GM21723 (cell line): ENCODE data around the gene EML3.
A peak's percentile ranks its signal among the peaks of the same experiment; 100 is the strongest.
"Not testable (repeated sequence)": the region's sequence is repeated elsewhere in the genome, so short reads cannot be mapped to it uniquely, and the experiment has no call there.

Experiments
- ATAC-seq: cut with Tn5 transposase; IDR thresholded peaks from one replicate; pipeline ENCODE4 v1.9.1; 2021; ENCODE audit warnings: mild to moderate bottlenecking, moderate library complexity; ENCODE audit not compliant: unreplicated experiment

The EML3 gene

GRCh38 chr11:62599901-62600300 is 12.7 kb downstream of the EML3 start:
- ATAC-seq, result no peak

- peak; percentile 61 for ATAC-seq
Measured at GRCh38 chr11:62599069-62599696, 13.4 kb downstream of the EML3 start.

- ATAC-seq, result no peak
Measured at GRCh38 chr11:62595124-62595523, 17.5 kb downstream of the EML3 start.

GRCh38 chr11:62593434-62594044 is 19.0 kb downstream of the EML3 start:
- no peak for ATAC-seq

GRCh38 chr11:62592989-62593421 is 19.6 kb downstream of the EML3 start:
- ATAC-seq, result no peak

- peak; percentile 12 for ATAC-seq
Measured at GRCh38 chr11:62592146-62592815, 20.3 kb downstream of the EML3 start.

GRCh38 chr11:62591448-62592145 is 21.0 kb downstream of the EML3 start, which contains the start of gene TUT1:
TUT1 (minus strand) TSS chr11:62591523; CDS start chr11:62591485, 38 bp downstream.
- ATAC-seq, result peak; percentile 88

GRCh38 chr11:62588966-62589637 is 23.5 kb downstream of the EML3 start:
- no peak for ATAC-seq

GRCh38 chr11:62585356-62585755 is 27.2 kb downstream of the EML3 start:
- ATAC-seq, result not testable (repeated sequence)

GRCh38 chr11:62581735-62582134 is 30.8 kb downstream of the EML3 start:
- ATAC-seq, result not testable (repeated sequence)

- ATAC-seq, result no peak
Measured at GRCh38 chr11:62580959-62581715, 31.4 kb downstream of the EML3 start.

GRCh38 chr11:62579252-62579651 is 33.3 kb downstream of the EML3 start:
- no peak for ATAC-seq

GRCh38 chr11:62578541-62578940 is 34.0 kb downstream of the EML3 start:
- ATAC-seq, result no peak

- no peak for ATAC-seq
Measured at GRCh38 chr11:62577046-62577714, 35.4 kb downstream of the EML3 start.

- ATAC-seq, result no peak
Measured at GRCh38 chr11:62575837-62576236, 36.7 kb downstream of the EML3 start.

GRCh38 chr11:62575156-62575555 is 37.4 kb downstream of the EML3 start:
- ATAC-seq, result no peak

GRCh38 chr11:62574363-62575071 is 38.1 kb downstream of the EML3 start:
- ATAC-seq, result no peak

GRCh38 chr11:62573592-62574362 is 38.8 kb downstream of the EML3 start, which contains the start of gene EEF1G:
EEF1G (minus strand) TSS chr11:62573891; CDS start chr11:62573842, 49 bp downstream.
- peak; percentile 84 for ATAC-seq
